Kidney capillary endothelial cell (primary cell): ENCODE results near the gene ATF7IP2.
A peak's percentile ranks its signal among the peaks of the same experiment; 100 is the strongest.
"Not testable (repeated sequence)": the region's sequence is repeated elsewhere in the genome, so short reads cannot be mapped to it uniquely, and the experiment has no call there.

ENCODE experiments used
- DNase-seq: peaks from one replicate; pipeline ENCODE4 v3.0.0-alpha.2; 2018; ENCODE audit warnings: low spot score

ATF7IP2 gene

DNA sequence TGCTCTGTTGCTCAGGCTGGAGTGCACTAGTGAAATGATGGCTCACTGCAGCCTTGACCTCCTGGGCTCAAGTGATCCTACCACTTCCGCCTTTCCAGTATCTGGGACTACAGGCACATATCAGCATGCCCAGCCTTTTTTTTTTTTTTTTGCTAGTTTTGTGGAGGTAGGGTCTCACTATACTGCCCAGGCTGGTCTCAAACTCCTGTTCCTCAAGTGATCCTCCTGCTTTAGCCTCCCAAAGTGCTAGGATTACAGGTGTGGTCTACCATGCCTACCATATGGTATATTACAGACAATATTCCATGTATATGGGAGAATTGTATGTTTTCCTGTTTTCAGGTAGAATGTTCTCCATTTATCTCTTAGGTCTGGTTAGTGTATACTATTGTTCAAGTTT is 12.3 kb upstream of the ATF7IP2 start:
- no peak for DNase-seq

DNA sequence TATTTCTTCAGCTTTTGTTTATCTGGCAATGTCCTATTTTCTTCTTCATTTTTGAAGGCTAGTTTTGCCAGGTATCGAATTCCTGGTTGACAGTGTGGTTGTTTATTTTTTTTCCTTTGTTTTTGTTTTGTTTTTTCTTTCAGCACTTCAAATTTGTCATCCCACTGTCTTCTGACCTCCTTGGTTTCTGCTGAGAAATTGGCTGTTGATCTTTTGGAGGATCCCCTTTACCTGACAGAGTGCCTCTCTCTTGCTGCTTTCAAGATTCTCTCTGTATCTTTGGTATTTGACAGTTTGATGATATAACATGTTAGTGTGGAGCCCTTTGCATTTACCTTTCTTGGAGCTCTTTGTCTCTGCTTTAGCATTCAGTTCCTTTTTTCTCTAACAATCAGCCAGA is 9.6 kb upstream of the ATF7IP2 start:
- no peak for DNase-seq

DNA sequence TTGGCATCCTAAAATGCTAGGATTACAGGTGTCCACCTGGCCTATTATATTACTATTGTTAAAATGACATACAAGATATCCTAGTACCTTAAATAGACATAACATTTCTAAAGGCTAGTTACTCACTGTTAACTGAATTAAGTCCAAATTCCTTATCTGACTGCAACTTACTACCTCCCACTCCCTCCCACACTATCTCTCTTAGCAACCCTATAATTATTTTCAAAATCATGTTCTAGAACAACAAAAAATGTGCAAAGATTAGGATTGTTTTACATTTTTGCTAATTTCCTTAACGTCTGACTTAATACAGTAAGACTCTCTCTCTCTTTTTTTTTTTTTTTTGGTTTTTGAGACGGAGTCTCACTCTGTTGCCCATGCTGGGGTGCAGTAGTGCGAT is 2.2 kb upstream of the ATF7IP2 start:
- DNase-seq = no peak

DNA sequence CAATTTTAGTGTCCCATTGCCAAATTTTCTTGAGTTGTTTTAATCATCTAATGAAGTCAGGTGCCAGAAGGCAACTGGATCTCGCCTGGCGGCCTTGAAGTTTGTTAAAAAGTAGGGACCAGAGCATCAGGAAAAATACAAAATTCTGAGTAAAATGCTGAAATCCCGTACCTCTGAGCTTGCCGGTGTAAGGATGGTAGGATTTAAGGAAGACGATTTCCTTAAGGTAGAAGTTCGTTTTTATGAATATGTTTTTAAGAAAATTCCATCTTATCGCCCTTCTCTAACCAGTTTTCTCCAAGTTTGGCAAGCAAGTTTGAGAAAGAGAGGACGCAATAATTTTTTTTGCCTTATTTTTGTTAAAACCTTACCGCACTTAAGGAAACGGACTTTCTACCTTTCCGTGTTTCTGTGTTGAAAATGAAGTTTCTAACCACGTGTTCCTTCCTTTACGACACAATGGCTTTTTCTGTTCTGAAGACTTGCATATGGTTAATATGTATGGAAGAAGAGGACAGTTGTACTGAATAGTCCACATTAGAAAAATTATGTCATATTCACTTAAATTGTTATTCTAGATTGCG is 748 bp downstream of the ATF7IP2 start:
- peak; percentile 7 for DNase-seq

DNA sequence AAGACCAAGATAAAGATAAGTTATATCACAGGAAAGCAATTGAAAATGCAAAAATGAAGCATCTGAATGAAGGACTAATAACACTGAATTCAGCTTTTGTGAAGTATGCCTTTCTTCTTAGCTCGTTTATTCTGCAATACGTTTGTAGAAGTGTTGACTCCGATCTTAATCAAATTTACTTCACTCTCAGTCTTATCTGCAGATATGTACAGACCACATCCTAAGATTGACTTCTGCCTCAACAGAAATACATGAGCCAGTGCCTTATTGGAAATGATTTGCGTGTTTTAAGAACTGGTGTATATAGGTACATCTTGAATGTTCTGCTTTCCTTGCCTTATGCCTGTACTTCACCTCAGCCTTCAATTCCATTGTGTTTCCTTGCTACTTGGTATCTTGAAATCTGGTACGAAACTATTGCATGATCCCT is 1.3 kb downstream of the ATF7IP2 start:
- no peak for DNase-seq

DNA sequence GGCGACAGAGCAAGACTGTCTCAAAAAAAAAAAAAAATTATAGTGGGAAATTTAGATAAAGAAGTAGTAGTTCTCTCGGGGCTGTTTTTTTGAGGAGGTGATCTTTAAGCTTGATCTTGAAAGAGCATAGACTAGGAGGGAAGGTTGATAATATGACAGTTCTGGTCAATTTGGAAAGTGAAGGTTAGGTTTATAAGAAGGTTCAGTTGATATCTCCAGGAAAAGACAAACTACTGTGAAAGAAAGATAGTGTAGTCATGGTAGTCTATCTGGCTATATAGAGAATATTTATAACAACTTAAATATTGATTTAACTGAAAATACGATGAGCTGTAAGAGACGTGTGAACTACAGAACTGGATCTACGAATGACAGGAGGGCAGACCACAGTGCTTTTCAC is 3.1 kb downstream of the ATF7IP2 start:
- DNase-seq = no peak

DNA sequence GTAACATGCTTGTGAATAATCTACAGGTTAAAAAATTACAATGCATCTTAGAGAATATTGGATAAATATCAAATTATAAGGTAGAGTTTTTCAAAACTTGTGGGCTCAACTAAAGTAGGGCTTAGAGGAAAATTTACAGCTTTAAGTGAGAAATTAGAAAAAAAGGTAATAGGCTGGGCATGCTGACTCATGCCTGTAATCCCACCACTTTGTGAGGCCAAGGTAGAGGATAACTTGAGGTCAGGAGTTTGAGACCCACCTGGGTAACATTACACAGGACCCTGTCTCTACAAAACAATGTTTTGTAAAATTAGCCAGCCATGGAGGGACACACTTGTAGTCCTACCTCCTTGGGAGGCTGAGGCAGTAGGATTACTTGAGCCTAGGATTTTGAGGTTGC is 4.5 kb downstream of the ATF7IP2 start:
- no peak for DNase-seq

DNA sequence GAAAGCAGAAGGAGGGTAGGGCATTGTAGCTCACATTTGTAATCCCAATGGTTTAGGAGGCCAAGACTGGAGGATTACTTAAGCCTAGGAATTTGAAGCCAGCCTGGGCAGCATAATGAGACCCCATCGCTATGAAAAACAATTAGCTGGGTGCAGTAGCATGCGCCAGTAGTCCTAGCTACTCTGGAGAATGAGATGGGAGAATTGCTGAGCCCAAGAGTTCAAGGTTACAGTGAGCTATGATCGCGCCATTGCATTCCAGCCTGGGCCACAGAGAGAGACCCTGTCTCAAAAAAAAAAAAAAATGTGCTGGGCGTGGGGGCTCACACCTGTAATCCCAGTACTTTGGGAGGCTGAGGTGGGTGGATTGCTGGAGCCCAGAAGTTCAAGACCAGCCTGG is 5.0 kb downstream of the ATF7IP2 start:
- no peak for DNase-seq

DNA sequence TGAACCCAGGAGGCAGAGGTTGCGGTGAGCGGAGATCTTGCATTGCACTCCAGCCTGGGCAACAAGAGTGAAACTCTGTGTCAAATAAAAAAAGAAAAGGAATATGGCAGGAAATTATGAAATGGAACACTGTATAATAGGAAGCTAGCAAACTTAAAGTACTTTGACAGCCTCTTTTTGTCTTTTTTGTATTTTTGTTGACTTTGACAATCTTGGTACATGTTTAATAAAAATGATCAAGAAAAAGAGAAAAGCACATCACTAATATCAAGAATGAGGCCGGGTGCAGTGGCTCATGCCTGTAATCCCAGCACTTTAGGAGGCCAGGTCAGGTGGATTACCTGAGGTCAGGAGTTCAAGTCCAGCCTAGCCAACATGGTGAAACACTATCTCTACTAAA is 5.5 kb downstream of the ATF7IP2 start:
- DNase-seq = no peak

DNA sequence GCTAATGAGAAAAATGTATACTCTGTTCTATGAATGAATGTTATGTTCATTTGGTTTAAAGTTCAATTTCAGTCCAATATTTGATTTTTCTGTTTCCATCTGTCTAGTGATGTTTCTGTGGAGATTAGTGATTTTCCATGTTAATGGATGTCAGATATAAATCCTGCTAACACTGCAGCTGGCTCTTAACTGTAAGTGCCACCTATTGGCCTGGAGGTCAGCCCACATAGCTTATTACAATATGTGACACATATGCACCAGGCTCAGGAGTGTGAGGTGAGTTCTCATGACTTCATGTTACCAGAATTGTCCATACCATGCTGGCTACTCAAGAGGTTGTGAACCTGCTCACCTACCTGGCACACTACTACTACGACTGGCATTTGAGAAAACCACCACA is 17.1 kb downstream of the ATF7IP2 start:
- DNase-seq = no peak

DNA sequence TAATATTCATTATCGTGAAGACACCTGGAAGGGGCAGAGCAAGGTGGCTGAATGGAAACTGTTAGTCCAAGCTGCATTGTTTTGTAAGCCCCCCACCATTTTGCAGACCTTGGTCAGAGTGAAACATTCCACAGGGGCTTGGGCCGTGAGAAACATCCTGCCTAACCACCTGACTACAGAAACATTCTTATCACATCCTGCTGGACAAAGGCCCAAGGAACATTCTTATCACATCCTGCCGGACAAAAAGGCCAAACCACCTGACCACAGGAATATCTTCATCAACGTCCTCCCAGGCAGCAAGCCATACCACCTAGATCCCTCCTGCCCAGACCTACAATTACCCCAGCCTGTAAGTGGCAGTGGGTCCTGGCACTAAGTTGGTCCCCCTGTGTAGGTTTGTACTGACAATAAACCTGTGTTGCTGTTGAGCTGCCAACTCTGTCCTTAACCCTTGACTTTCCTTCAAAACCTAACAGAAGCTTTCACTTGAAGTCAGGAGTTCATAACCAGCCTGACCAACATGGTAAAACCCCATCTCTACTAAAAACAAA is 19.6 kb downstream of the ATF7IP2 start:
- DNase-seq = peak; percentile 55

DNA sequence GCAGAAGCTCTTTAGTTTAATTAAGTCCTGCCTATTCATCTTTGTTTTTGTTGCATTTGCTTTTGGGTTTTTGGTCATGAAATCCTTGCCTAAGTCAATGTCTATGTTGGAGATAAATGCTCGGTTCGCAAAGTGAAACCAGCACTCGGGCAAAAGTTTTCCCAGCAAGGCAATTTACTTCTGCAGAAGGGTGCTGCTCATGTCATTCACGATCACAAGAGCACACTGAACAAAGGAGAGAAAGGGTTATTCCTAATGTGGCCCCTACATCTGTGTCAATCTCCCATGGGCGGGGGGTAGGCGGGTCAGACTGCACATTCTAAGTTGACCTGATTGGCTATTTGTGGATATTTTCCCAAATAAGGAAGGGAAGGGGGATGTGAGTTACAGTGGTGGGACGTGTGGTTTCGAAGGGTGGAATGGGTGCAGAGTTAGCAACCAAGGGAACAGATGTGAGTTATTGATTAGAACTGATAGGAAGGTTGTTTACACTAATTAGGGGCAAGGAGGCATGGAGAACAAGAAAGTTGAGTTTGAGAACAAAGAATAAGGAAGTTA is 23.0 kb downstream of the ATF7IP2 start:
- DNase-seq = no peak

DNA sequence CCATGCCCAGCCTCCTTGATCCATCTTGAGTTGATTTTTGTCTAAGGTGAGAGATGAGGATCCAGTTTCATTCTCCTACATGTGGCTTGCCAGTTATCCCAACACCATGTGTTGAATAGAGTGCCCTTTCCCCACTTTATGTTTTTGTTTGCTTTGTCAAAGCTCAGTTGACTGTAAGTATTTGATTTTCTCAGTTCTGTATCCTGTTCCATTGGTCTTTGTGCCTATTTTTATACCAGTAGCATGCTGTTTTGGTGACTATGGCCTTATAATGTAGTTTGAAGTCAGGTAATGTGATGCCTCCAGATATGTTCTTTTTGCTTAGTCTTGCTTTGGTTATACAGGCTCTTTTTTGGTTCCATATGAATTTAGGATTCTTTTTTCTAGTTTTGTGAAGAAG is 23.9 kb downstream of the ATF7IP2 start:
- DNase-seq = not testable (repeated sequence)

DNA sequence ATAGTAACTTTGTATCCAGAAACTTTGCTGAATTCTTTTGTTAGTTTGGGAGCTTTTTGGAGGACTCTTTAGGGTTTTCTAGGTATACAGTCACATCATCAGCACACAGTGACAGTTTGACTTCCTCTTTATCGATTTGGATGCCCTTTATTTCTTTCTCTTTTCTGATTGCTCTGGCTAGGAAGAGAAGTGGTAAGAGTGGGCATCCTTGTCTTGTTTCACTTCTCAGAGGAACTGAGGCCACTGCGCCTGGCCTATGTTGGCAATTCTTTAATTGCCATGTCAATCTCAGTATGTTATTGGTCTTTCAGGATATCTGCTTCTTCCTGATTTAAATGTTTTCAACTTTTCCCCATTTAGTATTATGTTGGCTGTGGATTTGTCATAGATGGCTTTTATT is 24.6 kb downstream of the ATF7IP2 start:
- no peak for DNase-seq

DNA sequence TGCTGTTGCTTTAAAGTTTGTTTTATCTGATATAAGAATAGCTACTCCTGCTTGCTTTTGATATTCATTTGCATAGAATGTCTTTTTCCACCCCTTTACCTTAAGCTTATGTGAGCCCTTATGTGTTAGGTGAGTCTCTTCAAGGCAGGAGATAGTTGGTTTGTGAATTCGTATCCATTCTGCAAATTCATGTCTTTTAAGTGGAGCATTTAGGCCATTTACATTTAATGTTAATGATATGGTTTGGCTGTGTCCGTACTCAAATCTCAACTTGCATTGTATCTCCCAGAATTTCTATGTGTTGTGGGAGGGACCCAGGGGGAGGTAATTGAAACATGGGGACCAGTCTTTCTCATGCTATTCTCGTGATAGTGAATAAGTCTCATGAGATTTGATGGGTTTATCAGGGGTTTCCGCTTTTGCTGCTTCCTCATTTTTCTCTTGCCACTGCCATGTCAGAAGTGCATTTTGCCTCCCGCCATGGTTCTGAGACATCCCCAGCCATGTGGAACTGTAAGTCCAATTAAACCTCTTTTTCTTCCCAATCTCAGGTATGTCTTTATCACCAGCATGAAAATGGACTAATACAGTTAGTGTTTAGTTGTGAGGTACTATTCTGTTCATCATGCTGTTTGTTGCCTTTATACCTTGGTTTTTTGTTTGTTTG is 27.2 kb downstream of the ATF7IP2 start:
- DNase-seq = no peak

DNA sequence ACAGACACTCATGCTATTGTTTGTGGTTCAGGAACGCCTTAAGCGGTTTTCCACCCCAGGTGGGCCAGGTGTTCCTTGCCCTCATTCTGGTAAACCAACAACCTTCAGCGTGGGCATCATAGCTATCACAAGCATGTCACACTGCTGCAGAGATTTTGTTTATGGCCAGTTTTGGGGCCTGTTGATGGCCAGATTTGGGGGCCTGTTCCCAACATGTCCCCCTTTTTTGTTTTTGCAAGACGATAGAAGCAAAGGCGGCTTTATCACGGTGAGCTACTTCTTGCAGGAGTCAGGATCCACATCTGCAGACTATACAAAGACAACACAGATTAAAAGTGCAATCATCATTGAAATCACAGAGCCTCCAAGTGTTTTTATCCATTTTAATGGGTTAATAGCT is 32.3 kb downstream of the ATF7IP2 start:
- DNase-seq = not testable (repeated sequence)

DNA sequence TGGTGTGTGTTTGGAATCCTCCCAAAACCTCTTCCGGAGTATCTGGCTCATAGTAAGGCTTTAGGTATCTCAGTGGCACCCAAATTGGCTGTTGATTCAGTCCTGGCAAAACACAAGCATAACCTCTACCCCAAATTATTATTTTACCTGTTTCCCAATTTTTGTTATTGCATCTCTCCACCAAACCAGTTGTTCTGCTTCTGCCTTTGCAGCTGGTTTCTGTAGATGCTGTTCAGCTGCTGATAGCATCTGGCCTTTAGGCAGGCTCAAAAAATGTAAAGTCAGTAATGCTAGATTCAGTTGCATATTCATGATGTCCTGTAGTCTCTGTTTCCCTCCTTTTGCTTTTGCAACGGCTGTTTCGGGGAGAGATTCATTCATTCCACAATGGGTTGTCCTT is 33.8 kb downstream of the ATF7IP2 start:
- DNase-seq = no peak

DNA sequence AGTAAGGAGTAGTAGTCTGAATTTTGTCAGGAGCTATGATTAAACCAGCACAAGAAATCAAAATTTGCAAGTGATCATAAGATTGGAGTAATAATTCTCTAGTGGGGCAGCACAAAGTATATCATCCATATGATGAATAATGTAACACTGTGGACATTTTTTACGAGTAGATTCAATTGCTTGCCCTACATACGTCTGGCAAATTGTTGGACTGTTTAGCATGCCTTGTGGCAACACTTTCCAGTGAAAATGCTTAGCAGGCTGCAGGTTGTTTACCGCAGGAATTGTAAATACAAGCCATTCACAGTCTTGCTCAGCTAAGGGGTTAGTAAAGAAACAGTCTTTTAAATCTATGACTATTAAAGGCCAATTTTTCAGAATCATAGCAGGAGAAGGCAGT is 35.7 kb downstream of the ATF7IP2 start:
- DNase-seq = no peak

DNA sequence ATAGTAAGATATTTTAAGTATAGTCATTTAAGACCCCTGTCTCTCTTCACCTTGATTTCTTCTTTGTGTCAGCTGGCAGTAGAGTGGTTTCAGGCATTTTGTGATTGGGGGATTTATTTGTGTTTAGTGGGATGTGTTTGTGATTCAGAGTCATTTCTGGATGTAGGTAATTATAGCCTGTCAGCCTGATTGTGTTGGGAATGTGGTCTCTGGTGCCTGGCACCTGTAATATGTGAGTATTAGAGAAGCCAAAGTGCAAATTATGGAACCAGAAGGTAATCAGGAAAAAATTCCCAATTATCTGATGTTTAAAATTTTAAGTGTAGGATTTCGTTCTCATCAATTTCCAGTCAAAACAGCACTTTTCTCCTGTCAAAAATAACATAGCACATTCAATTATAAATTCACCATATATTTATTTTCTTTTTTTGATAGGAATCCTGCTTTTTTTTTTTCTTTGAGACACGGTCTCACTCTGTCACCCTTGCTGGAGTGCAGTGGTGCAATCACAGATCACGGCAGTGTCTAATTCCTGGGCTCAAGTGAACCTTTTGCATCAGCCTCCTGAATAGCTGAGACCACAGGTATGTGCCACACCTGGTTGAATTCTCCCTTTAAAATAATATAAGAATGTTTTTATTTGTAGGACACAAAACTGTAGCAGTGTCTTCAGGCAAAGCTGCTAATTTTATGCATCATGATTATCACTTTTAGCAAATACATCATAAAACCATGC is 42.7 kb downstream of the ATF7IP2 start:
- no peak for DNase-seq

DNA sequence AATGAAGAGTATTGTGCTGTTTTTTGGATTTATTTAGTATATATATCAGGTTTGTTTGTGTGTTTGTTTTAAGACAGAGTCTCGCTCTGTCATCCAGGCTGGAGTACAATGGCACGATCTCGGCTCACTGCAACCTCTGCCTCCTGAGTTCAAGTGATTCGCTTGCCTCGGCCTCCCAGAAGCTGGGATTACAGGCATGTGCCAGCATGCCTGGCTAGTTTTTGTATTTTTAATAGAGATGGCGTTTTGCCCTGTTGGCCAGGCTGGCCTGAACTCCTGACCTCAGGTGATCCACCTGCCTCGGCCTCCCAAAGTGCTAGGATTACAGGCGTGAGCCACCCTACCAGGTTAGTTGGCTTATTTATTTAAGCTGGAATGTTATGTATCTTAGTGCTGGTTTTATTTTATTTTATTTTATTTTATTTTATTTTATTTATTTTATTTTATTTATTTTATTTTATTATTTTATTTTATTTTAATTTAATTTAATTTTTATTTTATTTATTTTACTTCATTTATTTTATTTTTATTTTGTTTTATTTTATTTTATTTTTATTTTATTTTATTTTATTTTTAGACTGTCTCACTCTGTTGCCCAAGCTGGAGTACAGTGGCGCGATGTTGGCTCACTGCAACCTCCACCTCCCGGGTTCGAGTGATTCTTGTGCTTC is 43.6 kb downstream of the ATF7IP2 start:
- not testable (repeated sequence) for DNase-seq

DNA sequence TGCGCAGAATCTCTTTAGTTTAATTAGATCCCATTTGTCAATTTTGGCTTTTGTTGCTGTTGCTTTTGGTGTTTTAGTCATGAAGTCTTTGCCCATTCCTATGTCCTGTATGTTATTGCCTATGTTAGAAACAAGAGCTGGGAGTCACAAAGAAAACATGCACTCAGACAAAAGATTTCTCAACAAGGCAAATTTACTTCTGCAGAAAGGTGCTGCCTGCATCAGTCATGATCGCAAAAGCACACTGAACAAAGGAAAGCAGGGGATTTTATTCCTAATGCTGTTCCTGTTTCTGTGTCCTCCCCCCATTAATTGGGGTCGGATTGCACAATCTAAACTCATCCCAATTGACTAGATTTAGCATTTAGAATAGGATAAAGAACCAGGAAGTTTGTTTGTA is 55.9 kb downstream of the ATF7IP2 start:
- no peak for DNase-seq

DNA sequence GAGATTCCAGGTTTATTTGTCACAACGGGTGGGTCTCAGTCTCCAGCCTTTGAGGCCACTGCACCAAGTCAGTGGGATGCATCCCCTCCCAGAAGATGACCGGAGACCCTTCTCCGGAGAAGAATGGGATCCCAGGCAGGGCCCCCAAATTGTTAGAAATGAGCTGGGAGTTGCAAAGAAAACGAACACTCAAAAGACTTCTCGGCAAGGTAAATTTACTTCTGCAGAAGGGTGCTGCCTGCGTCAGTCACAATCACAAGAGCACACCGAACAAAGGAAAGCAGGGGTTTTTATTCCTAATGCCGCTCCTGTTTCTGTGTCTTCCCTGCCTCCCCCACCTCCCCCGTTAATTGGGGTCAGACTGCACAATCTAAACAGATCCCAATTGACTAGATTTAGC is 61.4 kb downstream of the ATF7IP2 start:
- DNase-seq = no peak
